ENCODE data around the gene EHD4.

The EHD4 gene

GRCh38 chr15:41915255-41915994, 56.9 kb downstream of the EHD4 start:
- no peak for DNase-seq

GRCh38 chr15:41914411-41914810, 57.9 kb downstream of the EHD4 start:
- DNase-seq, result no peak

GRCh38 chr15:41913256-41913655, 59.1 kb downstream of the EHD4 start:
- no peak for DNase-seq

DNA sequence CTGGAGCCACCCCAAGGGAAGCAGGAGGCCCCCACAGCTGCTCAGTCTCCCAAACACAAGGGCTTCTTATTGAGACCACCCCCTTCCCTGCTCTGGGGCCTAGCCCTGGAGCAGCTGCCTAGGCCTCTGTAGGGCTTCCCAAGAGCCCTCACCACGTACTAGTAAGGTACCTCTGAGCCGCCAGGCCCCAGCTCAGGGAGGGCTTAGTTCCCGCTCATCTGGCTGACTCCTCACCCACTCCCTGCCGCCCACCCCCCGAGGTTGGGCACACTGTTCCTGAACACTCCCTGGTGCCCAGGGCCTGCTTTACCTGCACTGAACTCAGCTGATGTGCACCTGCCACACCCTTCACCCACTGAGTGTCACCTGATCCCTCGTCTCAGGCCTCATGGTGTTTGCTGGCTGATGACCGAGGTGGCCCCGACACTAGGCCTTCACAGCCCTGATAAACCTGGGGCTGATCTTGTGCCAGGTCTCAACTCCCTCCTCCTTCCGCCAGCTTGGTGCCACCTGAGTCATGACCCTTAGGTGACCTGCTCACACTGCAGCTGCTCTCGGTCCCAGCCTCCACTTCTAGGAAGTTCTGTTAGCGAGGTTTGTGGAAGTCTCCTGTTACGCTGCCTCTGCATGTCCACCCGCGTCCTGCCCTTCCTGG, 60.5 kb downstream of the EHD4 start:
- no peak for DNase-seq

DNA sequence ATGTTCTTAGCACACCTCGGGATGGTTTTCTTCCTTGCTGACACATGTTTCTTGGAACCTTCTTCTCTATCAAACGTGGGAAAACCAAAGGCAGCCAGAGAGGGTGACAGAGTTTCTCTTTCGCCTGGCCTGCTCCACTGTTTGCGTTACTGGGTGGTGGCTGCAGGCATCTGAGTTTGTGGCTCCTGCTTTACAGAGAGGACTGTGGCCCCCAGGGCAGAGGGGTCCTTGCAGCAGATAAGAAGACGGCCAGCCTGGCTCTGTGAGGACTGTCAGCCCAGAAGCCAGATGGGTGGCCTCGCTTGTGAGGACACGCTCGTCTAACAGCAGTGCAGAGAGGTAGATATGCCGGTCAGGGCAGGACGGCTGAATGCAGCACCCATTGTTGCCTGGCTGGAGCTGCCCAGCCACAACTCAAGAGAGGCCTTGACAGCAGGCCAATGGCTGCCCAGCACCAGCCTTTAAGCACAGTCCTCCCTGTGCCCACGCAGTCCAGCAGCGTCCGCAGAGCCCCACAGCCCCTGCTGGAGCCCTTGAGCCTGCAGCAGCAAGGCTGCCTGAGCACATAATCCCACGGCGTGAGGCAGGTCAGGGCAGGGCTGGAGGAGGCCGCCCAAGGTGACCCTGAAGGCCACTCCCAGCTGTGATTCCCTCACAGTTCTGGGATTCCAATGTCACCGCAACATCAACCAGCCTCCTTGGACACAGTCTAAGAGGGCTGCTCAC, 63.5 kb downstream of the EHD4 start:
- DNase-seq, result no peak

- DNase-seq, result no peak
Observed at GRCh38 chr15:41907141-41907540, 65.2 kb downstream of the EHD4 start.

DNA sequence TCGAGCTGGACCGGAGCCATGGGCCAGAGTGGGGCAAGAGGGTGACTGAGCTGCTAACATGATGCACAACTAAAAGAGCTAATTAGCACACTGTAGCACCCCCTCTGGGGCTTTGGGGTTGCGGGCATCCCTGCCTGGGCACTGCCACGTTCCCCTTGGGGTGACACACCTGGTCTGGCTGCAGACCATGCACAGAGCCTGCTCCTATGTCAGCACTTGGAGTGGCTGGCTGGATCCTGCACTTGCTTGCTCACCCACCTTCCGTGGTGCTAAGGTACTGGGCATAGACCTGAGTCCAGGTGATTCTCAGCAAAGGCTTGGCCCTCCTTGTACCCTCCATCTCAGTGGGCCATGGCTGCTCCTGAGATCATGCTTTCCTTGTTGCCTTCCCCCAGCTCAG, 65.7 kb downstream of the EHD4 start:
- DNase-seq, result no peak

- DNase-seq, result no peak
Observed at GRCh38 chr15:41905036-41905793, 67.1 kb downstream of the EHD4 start.

DNA sequence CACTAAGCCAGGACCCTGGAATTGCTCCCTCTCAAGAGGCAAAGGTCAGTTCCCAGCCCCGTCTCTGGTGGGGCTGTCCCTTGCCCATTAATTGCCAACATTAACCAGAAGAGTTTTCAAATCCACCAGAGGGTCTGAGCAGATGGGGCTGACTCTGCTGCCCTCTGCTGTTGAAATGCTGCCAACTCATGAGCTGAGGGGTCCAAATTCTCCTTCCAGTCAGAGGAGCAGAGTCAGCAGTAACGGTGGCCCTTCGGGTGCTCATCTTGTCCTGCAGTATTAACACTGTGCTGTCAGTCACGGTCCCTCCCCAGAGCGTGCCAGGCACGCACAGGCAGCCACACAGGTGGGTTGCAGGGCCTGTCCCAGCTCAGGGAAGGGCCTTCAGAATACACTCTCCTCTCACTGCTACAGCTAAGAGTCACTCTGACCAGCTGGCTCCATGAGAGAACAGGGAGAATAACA, 67.8 kb downstream of the EHD4 start:
- DNase-seq, result peak; percentile 72

DNA sequence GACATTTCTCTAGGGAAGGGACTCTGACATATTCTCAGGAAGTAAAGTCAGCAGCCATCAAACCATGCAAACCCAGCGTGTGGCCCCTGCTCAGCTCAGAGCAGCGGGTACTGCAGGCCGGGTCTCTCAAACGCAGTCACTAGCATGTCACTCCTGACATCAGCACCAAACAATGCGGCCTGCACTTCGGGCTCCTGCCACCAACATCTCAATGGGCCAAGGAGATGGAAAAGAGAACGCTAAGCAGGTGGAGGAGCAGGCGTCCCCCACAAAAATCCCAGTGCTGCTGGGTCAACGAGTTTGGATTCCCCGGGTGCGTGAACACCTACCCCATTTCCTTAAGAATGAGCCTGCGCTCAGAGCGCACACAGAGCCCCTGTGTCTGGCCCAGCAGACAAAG, 68.6 kb downstream of the EHD4 start:
- DNase-seq, result no peak

- DNase-seq, result no peak
Observed at GRCh38 chr15:41901431-41901830, 70.9 kb downstream of the EHD4 start.

GRCh38 chr15:41900526-41901380, 71.6 kb downstream of the EHD4 start:
- DNase-seq, result no peak

- DNase-seq, result no peak
Observed at GRCh38 chr15:41899854-41900442, 72.4 kb downstream of the EHD4 start.

DNA sequence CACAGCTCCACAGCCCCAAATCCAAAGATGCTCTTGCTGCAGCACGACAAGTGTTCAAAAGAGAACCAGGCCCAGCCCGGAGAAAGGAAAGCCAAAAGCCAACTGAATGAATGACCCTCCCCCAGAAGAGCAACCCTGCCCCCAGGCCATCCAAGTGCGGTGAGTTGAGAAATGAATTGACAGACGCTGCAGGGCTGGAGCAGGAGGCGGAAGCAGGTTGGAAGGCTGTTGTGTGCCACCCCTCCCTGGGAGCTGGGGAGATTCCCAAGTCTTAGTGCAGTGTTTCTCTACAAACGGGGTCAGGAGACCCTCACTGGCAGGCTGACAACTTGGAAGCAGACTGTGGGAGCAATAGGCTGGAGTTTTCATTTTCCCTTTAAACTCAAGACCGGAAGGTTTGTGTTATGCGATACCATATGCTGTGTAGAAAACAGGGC, 75.0 kb downstream of the EHD4 start:
- no peak for DNase-seq

GRCh38 chr15:41896566-41896965, 75.8 kb downstream of the EHD4 start:
- DNase-seq, result no peak

DNA sequence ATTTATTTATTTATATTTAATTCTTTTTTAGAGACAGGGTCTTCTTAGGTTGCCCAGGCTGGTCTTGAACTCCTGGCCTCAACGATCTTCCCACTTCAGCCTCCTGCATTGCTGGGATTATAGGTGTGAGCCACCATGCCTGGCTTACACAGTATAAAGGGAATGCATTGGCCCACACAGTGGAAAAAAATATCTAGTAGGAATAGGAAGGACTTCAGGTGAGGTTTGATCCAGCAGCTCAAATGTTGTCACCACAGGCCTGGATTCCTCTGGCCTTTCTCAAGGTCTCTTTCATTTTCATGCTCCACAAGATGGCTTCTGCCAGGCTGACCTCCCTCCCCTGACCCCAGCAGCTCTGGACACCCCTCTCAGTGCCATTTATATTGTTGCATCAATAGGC, 76.4 kb downstream of the EHD4 start:
- DNase-seq, result no peak

- no peak for DNase-seq
Observed at GRCh38 chr15:41895491-41895890, 76.9 kb downstream of the EHD4 start.

- DNase-seq, result peak; percentile 90
Observed at GRCh38 chr15:41894791-41895463, 77.4 kb downstream of the EHD4 start.

GRCh38 chr15:41894251-41894790, 78.0 kb downstream of the EHD4 start:
- no peak for DNase-seq

- no peak for DNase-seq
Observed at GRCh38 chr15:41893422-41894250, 78.7 kb downstream of the EHD4 start, which contains the start of gene SPTBN5. Gene SPTBN5 (minus strand): TSS chr15:41894053. CDS start chr15:41893497, 556 bp downstream.
